Activated naive CD4-positive, alpha-beta T cell treated with anti-CD3 and anti-CD28 coated beads, Interleukin-2, amount 50 U/mL, for 16 hours (primary cell): Measurements from ENCODE around the gene PPP1R13L.
A peak's percentile ranks its signal among the peaks of the same experiment; 100 is the strongest.
"Not testable (repeated sequence)": the region's sequence is repeated elsewhere in the genome, so short reads cannot be mapped to it uniquely, and the experiment has no call there.

ENCODE experiments used
- DNase-seq: peaks from one replicate; pipeline ENCODE4 v3.0.0-alpha.2; 2020

PPP1R13L gene

DNA sequence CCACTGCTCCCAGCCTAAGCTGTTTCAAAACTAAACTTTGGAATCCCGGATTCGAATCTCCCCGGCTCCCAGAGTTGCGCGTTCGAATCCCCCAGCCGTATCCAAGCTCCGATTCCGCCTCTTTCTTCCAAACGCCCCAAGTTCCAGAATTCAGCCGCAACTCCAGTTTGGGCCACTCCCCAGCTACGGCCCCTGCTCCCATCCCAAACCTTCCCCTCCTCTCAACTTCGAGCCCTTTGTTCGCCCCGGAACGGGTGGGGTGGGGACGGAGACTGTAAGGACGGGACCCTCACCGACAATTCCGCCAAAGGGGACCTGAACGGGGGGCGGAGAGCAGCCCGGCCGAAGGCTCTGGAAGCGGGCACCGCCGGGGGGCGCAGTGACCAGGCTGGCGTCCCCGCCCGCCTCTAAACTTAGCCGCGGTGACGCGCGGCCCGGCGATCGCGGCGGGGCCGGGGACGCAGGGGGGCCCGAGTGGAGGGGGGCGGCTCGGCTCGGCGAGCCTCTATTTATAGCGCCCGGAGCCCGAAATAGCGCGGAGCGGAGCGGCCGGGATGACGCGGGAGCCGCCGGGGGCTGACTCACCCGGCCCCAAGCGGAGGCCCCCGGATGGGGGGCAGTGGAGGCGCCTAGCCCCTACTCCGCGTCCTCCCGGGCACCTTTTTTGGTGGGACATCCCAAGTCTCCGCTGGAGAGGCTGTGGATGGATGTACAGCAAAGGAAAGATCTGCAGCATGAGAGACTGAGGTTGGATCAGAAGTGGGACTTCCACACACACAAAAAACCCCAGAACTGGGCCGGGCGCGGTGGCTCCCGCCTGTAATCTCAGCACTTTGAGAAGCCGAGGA lies 23.7 kb upstream of the PPP1R13L start:
- no peak for DNase-seq

DNA sequence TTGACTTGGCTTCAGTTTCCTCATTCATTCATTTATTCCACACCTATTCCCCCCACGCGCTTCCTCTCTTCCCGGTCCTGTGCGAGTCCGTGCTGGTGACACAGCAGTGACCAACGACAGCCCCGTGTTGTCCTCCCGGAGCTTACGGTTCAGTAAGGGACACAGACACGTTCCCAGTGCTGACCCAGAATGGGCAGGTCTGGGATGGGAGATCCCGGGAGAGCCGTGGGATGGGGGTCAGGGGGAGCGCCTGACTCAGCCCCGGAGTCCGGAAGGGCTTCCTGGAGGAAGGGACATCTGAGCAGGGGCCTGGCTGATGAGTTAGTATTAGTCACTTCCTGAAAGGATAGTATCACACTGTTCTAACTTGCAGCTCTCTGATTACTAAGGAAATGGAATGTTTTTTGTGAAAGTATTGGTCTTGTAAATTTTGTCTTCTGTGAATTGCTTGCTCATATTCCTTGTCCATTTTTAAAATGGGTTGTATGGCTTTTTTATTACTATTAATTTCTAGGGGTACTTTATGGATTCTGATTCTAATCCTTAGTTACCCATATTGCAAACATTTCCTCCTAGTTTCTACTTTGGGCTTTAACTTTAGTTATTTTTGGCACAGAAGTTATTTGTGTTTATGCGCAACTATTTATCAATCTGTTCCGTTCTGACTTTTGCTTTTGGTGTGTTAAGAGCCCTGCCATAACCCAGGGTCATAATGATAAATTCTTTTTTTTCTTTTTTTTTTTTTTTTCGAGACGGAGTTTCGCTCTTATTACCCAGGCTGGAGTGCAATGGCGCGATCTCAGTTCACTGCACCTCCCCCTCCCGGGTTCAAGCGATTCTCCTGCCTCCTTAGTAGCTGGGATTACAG lies 19.6 kb upstream of the PPP1R13L start:
- DNase-seq, result no peak

DNA sequence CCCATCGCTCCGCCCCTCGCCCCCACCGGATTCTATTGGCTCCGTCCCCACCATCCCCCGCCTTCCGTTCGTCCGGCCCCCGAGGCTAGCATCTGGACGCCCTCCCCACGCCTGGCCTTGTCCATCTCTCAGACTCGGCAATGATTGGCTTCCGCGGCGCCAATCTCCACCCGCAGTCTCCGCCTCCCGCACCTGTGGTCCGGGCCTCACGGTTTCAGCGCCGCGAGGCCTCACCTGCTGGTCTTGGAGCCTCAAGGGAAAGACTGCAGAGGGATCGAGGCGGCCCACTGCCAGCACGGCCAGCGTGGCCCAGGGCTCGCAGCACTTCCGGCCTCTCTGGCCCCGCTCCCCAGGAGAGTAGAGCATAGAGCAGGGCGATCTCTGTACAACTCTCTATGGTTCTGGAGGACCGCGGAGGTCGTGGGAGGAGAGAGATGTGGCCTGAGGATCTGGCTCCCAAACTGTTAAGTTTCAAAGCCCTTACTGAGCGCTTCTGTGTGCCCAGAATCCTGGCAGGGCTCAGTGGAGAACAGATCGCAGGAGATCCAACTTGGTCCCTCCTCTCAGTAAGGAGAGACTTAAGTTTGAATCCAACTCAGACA lies 18.8 kb upstream of the PPP1R13L start, which contains the start of gene ERCC1:
Gene ERCC1, minus strand, starts transcription at position 329 of the 602 bp plus-strand sequence. CDS start 543 bp downstream, outside the sequence.
- DNase-seq, result peak; percentile 66

DNA sequence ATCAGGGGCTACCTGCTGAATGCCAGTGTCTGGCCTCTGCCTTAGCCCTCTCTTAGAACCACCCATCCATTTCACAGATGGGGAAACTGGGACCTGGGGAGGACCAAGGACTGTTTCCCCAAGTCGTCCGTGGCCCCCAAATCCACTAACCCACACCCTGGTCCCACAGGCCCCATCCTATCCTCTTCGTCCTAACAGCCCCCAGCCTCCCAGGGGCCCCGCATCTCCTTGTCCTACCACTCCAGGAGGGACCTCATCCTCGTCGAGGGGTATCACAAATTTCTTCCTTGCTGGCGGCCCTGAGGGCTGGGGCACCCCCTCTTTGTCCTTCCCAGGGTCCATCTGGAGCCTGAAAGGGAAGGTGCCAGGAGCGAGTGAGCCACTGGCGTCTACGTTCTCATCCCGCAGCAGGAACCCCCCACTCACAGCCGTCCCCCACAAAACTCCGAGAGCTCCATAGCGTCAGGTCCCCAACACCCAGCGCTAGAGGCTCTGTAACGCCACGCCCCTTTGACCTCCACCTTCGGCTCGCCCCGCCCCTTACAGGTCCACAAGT lies 18.2 kb upstream of the PPP1R13L start:
- peak; percentile 83 for DNase-seq

DNA sequence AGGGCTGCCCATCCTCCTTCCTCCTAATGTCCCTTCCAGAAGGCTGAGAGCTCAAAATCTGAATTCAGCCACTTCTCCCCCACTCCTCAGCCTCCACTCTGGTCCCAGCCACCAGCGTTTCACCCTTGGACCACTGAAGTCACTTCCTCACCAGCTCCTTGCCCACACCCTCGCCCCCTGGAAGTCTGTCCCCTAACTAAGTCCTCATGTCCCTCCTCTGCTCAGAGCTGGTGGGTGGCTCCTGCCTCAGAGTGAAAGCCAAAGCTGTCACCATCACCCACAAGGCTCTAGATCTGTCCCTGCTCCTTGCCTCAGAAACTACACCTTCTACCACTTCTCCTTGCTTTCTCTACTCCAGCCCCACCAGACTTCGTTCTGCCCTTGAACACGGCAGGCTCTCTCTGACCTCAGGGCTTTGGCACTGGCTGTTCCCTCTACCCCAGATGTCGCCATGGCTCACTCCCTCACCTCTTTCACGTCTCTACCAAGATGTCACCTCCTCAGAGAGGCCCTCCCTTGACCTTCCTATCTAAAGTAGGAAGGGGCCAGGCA lies 17.2 kb upstream of the PPP1R13L start:
- DNase-seq, result no peak

DNA sequence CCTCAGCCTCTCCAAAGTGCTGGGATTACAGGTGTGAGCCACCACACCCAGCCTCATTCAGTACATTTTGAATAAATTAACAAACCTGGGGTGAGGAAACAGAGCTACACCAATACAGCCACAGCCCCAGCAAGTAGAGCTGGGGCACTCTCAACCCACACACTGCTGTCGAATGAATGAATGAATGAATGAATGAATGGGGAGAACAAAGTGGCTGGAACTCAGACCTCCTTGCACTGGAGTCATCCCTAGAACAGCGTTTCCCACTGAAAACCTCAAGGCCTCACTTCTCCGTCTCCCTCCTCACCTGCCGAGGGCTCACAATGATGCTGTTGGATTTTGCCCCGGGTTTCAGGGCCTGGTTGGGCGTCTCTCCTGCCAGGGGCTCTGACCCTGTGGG lies 16.0 kb upstream of the PPP1R13L start:
- DNase-seq, result no peak

DNA sequence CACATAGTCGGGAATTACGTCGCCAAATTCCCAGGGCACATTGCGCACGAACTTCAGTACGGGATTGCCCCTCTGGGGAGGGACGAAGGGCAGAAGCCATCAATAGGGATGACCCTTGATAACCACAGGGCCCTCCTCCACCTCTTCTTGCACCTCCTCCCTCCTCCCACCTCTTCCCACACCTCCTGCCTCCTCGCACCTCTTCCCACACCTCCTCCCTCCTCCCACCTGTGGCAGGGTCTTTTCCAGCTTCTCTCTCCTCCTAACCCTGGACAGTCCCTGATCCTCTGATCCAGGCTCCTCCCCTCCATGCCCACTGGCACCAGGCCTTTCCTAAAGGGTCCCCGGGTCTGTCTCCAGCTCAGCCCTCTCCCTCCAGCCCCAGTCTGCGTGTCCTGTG lies 15.5 kb upstream of the PPP1R13L start:
- DNase-seq, result no peak

DNA sequence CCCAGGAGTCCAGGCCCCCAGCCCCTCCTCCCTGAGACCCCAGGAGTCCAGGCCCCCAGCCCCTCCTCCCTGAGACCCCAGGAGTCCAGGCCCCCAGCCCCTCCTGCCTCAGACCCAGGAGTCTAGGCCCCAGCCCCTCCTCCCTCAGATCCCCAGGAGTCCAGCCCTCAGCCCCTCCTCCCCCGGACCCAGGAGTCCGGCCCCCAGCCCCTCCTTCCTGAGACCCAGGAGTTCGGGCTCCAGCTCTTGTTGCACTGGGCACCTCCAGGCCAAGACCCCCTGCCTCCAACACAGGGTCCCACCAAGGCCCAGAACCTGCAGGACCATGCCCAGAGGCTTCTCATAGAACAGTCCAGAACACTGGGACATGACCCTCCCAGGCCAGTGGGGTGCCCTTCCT lies 15.0 kb upstream of the PPP1R13L start:
- no peak for DNase-seq

DNA sequence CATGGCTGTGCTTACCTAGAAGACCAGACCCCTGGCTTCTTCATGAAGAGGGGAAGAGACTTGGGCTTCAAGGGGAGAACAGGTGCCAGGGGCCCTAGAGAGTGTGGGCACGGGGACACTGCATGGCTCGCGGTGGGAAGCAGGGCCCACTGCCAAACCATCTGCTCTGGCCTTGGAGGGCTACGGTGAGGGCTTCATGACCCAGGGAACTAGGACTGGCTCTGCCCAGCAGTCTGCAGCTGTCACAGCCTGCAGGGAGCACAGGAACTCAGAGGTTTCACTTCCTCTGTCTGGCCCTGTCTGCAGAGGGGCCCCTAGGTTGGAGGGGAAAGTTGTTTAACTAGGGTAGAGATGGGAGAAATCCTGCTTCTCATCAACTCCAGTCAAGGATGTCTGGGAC lies 14.5 kb upstream of the PPP1R13L start:
- DNase-seq, result no peak

DNA sequence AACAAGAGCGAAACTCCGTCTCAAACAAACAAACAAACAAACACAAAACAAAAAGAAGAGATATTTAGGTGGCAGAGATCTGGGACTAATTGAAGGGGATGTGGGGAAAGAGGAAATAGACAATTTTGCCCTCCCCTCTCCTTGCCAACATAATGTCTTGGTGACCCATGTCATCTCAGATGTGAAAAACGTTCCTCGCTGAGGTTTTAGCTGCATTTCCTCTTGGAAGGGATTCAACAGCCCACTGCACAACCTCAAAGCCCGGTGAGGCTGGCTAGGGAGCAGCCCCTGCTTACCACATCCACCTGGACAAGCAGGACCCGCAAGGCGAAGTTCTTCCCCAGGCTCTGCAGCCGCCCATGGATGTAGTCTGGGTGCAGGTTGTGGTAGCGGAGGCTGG lies 13.9 kb upstream of the PPP1R13L start:
- no peak for DNase-seq

DNA sequence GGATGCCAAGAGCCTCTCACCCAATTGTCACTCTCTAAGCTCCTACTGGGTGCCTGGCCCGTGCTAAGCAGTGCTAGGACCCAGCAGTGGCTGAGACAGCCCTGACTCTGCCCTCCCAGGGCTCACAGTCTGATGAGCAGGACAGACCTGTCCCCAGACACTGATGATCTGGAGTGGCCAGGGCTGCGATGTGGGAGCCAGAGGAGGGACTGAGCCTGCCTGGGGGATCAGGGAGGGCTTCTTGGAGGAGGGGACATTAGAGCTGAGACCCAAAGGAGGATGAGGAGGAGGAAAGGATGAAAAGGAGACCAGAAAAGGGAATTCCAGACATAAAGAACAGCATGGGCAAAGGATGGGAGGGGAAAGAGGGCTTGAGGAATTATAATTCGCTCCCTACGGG lies 12.3 kb upstream of the PPP1R13L start:
- DNase-seq, result no peak

DNA sequence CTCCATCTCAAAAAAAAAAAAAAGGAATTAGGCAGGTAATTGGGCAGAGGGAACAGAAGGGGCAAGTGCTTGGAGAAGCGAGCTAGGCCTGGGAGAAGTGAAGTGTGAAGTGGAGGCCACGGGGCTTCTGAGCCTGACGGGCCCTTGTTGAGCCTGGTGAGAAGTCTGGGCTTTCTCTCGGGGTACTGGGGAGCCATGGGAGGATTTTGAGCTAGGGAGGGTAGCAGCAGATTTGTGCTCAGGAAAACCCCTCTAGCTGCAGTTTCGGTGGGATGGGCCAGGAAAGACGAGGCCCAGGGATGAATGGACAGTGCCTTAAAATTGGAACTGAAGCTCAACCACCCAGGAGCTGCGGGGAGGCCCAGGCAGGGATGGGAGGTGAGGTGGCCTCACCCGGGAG lies 9.6 kb upstream of the PPP1R13L start:
- DNase-seq, result no peak

DNA sequence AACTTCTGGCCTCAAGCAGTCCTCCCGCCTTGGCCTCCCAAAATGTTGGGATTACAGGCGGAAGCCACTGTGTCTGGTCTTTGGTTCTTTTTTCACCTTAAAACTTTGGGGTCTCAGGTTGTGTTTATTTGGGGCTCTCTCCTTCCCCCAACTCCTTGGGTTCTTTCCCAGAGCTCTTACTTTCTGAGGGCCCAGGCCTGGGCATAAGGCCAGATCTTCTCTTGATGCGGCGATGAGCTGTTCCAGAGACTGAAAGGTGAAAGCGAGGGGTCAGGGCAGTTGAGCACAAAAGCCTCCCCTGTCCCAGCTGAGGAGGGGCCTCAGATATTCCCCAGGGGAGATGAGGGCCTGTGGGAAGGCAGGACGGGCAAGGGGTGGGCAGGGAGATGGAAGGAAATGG lies 8.6 kb upstream of the PPP1R13L start:
- DNase-seq, result no peak

DNA sequence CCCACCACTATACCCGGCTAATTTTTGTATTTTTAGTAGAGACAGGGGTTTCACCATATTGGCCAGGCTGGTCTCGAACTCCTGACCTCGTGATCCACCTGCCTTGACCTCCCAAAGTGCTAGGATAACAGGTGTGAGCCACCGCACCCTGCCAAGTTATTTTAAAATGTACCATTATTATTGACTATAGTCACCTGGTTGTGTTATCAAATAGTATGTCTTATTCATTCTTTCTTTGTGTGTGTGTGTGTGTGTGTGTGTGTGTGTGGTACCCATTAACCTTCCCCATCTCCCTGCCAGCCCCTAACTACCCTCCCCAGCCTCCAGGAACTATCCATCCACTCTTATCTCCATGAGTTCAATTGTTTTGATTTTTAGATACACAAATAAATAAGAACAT lies 5.5 kb upstream of the PPP1R13L start:
- not testable (repeated sequence) for DNase-seq

DNA sequence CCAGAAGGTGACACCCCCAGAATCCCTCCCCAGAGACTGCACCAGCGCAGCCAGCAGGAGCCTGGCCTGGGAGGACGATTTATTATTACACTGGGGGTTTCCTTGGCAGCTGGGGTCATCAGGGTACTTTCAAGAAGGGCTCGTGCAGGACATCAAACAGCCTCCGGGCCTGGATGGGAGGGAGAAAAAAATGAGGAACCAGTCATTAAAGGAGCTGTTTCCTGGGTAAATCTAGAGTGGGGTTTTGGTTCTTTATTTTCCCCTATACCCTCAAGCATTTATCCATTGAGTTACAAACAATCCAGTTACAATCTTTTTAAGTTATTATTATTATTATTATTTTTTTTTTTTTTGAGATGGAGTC lies 4.7 kb upstream of the PPP1R13L start:
- no peak for DNase-seq

DNA sequence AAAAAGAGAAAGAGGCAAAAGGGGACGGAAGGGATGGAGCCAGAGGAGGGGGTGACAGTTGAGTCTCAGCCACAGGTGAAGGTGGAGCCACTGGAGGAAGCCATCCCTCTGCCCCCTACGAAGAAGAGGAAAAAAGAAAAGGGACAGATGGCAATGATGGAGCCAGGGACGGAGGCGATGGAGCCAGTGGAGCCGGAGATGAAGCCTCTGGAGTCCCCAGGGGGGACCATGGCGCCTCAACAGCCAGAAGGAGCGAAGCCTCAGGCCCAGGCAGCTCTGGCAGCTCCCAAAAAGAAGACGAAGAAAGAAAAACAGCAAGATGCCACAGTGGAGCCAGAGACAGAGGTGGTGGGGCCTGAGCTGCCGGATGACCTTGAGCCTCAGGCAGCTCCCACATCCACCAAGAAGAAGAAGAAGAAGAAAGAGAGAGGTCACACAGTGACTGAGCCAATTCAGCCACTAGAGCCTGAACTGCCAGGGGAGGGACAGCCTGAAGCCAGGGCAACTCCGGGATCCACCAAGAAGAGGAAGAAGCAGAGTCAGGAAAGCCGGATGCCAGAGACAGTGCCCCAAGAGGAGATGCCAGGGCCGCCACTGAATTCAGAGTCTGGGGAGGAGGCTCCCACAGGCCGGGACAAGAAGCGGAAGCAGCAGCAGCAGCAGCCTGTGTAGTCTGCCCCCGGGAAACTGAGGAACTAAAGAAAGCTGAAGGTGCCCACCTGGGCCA lies 4.1 kb upstream of the PPP1R13L start:
- DNase-seq, result no peak

DNA sequence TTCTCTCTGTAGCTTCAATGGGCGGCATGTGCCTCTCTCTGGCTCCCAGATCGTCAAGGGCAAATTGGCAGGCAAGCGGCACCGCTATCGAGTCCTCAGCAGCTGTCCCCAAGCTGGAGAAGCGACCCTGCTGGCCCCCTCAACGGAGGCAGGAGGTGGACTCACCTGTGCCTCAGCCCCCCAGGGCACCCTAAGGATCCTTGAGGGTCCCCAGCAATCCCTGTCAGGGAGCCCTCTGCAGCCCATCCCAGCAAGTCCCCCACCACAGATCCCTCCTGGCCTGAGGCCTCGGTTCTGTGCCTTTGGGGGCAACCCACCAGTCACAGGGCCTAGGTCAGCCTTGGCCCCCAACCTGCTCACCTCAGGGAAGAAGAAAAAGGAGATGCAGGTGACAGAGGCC lies 3.3 kb upstream of the PPP1R13L start:
- DNase-seq, result no peak

DNA sequence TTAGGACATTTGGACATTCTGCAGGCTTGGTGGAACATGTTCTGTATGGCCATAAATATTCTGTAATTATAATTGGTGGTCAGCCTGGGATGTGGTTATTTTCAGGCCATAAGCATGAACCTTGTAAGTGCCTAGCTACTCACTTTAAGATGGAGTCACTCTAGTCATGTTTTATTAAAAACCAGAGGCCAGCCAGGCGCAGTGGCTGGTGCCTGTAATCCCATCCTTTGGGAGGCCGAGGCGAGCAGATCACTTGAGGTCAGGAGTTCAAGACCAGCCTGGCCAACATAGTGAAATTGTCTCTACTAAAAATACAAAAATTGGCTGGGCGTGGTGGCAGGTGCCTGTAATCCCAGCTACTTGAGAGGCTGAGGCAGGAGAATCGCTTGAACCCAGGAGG lies 2.7 kb upstream of the PPP1R13L start:
- DNase-seq, result not testable (repeated sequence)

DNA sequence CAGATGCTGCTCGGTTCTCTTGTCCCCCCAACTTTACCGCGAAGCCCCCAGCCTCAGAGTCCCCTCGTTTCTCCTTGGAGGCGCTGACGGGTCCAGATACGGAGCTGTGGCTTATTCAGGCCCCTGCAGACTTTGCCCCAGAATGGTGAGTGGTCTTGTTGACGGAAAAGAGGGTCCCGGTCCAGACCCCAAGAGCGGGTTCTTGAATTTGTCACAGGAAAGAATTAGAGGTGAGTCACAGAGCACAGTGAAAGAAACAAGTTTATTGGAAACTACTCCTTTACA lies 2.2 kb upstream of the PPP1R13L start:
- DNase-seq, result no peak

DNA sequence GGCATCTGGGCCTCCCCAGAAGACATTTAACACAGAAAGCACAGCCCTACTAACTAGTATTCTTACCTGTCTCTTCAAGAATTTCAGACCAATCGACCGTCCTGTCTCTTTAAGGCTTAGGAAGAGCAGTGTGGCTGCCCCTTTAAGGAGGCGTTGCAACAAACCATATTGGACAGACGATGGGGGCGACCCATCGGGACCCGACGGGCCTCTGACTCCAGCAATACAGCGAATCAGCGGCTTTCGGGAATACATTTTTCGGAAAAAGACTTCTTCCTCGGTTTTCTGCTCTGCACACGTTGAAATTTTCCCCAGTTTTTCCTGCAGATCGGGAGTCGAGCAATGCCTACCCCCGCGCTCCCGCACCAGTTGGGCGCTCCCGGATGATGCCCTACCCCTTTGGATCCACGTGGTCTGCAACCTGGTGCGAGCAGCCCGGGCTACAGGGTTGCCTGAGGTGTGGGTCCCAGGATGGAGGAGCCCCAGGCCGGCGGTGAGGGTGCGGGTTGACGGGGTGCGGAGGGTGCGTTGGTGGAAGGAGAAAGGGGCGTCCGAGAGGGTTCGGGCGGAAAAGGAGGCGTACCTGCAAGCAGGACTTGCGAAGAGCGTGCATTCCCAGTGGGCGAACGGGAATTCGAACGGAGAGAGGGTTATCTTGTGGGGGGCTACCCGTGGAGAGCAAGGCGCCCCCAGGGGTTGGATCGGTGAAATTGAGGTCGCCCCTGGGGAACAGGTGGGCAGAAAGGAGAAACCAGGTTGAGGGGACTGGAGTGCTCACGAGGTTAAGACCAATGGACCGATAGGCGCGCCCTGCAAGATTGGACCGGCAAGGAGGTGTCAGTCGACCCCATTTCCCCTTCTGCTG lies 1.6 kb upstream of the PPP1R13L start, which contains the start of gene POLR1G:
Gene POLR1G, plus strand, starts transcription at position 419 of the 865 bp plus-strand sequence. Its CDS starts 53 bp downstream, at position 472.
- peak; percentile 82 for DNase-seq
